GM10847 (cell line): ENCODE data around the gene MPHOSPH8.

ENCODE experiments used
- POLR2A ChIP-seq: IDR thresholded peaks from 2 replicates; pipeline ENCODE4 v1.6.1; 2011; ENCODE audit not compliant: insufficient read length; ENCODE audit errors: extremely low read depth

The MPHOSPH8 gene

DNA sequence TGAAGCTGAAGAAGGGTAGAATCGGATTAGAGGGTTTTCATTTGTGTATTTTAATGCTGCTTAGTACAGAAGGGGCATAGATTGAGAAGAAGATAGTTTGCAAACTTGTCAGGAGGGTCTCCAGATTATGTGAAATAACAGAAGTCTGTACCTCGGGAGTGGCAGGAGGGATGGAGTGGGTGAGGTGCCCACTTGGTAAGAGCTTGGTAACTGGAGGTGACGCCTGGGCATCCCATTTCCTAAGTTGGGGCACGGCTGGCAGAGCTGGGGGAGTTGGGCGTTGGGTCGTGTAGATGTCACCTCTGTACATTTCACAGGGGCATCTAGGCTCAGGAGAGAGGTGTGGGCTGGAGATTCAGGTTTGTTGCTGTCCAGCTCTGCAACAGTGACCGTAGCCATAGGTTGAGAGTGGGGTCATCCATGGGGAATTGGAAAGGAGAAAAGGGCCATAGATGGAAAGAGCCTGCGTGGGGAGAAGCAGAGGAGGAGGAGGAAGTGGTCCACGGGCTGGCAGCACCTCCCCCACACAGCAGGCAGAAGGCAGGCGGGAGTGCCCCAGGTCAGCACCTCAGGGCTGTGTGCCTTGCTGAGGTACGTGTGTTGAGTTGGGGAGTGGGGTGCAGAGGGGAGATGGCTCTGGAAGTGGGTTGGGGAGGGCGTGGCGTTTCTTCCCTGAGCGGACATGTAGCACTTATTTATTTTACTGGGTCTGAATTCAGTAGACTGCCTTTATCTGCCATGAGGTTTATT is 31.2 kb downstream of the MPHOSPH8 start:
- peak; percentile 13 for TF ChIP-seq POLR2A

DNA sequence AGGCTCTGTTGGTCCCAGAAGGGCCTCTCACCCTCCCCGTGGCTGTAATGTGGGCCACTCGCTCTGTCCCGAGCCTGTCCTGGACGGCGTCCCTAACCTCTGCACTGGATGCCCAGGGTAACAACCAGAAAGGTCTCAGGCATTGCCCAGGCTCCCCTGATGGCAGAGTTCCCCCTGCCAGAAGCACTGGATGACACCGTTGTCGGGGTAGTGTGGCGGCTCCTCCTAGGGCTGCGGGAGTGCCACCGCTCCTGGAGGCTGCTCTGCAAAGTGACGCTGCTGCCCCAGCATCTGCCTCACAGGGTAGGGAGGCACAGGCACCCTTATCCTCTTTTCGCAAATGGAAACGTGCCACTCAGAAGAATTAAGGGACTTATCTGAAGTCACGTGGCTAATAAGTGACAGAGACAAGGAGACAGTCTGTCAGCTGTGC is 32.0 kb downstream of the MPHOSPH8 start:
- no peak for TF ChIP-seq POLR2A

DNA sequence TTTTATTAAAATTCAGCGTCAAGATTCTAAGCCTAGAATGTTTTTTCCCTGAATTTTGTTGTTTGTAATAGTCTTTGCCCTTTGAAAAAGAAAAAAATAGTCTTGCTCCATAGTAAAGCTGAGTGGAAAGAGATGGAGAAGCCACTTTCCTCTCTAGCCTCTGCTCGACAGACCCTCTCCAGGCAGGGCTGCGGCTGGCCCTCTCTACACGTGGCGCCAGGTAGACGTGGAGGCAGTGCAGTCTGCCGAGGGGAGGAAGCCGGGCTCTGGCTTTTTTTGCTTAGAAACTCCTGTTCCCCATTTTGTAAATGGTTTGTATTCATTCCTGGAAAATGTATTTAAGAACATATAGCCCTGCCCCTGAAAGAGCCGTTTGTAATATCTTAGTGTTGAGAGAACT is 35.3 kb downstream of the MPHOSPH8 start:
- no peak for TF ChIP-seq POLR2A

DNA sequence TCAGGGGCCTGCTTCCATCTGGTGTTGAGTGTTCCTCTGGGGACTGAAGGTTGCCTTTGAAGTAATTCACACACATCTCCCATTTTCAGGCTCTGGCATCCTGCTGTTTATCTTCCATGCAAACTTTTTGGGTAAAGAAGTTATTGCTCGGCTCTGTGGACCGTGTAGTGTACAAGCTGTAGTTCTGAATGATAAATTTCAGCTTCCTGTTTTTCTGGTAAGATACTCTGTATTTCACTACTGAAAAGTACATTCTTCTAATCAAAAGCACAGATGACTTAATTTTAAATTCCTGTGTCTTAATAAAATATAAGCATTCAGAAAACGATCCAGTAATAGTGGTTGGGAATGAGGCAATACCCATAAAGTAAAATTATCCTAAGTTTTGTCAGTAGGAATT is 36.7 kb downstream of the MPHOSPH8 start:
- no peak for TF ChIP-seq POLR2A

DNA sequence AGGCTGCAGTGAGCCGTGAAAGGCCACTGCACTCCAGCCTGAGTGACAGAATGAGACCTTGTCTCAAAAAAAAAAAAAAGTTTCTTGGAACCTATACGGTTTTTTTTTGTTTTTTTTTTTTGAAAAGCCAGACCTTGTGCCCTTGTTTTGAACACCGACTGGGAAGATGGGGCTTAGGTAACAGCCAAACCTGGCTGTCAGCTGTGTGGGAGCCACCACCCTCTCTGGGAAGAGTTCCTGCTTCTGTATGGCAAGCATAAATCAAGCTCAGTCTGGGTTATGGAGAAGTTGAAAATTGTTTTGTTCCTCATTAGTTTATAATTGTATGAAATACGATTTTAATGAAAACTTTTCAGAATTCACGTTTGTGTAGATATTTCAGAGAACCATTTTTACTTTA is 39.5 kb downstream of the MPHOSPH8 start:
- TF ChIP-seq POLR2A: no peak

DNA sequence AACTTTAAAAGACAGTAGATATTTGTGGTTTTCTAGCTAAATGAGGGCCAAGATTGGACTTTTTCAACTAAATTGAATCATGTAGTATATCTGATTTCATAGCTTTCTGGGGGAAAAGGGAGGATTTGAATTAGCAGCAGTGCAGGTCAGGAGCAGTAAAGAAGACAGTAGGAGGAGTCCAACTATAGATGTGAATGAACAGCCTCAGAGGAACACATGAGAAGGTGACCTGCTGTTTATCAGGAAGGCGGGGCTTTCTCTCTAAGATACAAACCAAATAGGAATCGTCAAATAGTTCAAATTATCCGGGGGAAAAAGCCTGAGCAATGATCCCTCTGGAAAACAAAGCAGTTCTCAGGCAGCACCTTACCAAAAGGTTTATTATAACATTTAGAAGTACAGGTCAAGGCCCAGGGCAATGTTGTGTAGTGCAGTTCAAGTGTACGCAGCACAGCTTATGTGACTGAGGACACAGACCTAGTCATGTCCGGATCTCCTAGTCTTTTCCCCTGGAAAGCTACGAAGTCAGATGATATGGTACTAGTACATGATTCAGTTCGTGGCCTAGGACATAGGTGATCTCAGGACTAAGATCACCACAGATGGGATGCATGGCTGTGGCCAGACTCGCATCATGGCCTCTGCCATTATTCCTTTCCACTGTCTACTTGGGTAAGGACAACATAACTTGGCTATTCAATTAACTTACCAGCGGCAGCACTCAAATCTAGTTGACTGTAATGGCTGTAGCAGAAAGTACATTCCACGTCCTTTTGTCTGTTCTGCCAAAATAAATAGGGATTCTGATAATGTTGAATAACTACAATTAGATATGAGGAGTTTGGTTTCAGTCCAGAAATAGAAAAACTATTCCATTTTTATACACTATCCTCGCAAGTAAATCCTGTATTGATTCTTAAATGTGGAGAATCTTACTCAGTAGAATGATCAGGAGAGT is 40.3 kb downstream of the MPHOSPH8 start:
- TF ChIP-seq POLR2A: no peak

DNA sequence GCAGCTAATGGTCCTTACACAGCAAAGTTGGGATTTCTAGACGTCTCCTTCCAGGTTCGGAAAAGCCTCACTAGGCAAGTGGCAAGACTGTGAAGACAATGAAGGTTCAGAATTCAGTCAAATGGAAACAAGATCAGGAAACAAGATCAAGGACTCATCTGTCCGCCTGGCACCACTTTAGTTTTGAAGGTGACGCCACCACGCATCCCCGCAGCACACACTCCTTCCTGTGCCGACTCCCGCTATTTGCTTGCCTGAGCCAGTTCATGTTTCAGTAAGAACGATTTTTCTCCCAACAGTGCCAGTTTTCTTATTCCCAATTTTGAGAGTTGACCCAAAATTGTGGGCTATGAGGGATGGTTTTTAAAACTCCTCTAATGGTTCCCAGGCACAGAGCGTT is 41.4 kb downstream of the MPHOSPH8 start:
- no peak for TF ChIP-seq POLR2A

DNA sequence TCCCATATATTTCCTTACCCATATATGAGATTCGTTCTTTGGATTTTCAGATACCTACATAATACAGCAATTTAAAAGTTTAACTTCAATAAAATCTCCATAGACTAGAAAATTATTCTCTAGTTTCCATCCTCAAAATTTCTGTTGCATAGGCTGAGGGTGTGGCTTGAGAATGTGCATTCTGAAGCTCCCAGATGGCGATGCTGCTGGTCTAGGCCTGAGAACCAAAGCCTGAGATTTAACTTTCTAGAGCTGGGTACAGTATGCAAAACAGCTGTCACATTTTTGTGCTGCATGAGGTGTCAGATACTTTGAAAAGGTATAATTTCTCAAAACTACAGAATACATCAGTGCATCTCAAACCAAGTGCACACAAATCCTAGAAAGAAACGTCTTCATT is 42.7 kb downstream of the MPHOSPH8 start:
- TF ChIP-seq POLR2A: no peak

DNA sequence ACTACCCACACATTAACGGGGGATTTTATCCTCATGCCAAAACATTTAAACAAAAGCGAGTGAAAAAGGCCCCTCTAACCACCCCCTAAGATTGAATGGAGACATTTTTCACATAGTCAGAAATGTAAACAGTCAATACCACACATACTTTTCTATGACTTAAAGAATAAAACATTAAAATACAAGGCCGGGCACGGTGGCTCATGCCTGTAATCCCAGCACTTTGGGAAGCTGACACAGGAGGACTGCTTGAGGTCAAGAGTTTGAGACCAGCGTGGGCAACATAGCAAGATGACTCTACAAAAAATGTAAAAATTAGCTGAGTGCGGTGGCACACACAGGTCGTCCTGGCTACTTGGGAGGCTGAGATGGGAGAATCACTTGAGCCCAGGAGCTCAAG is 47.3 kb downstream of the MPHOSPH8 start:
- no peak for TF ChIP-seq POLR2A

DNA sequence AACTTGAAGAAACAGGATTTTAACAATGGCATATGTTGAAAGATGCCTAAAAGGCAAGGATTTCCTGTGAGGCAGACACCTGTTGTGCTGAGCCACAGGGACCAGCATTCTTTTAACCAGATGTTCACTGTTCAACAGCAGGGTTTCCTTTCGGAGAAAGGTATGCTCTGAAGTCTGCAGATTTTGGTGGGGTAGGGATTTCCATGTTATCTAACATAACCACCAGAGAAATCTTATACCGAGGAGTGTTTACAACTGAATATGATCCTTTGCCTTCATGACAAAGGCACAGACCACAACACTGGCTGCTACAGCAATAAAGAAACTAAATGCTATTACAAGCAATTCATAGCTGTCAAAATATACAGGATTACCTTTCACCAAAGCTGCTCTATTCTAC is 48.1 kb downstream of the MPHOSPH8 start:
- TF ChIP-seq POLR2A: no peak

DNA sequence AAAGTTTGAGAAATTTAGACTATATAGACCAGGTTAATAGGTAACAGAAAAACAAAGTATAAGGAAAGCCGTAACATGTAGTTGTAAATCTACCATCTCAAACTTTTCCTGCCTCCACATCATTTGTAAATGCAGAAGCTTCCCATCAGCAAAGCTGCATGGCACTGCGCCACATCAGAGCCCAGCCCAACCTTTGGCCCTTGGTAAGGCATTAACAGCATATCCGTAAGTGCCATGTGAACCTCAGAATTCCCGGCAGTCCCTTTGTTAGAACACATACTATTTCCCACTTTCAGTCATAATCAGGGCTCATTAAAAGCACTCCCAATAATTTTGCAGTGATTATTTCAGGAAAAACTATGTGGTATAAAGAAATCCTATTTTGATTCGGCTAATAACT is 51.6 kb downstream of the MPHOSPH8 start:
- no peak for TF ChIP-seq POLR2A

DNA sequence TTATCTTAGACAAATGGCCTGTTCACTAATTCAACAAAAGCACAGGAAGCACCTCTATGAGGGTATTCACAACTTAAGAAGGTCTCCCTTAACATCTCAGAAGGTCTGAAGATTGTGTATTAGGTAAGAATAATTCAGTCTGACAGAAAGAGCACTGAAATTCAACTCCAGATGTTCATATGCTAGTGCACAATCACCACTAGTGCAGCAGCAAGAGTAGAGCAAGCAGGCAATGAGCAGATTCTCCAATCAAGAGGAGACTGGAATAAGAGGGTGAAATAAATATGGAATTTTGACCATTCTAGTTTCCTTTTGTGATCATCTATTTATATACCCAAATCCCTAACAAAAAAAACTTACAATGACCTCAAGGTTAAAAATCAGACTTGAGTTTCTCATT is 52.0 kb downstream of the MPHOSPH8 start:
- no peak for TF ChIP-seq POLR2A

DNA sequence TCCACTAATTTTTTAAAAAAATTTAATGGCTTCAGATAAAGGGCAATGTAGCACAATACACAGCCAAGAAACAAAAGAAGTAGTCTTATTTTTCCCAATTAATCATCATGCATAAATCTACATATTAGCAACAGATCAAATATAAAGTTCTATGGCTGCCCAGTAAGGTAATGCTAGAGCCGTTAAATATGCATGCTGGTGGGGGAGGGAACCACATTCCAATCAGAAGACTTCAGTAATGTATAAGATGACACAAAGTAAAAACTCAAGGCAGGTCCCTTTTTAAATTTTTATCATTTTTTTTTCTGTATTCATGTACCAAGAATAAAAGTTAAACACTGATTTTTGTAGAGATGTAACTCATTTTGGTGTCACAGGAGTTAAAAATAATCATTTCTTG is 62.0 kb downstream of the MPHOSPH8 start:
- no peak for TF ChIP-seq POLR2A

DNA sequence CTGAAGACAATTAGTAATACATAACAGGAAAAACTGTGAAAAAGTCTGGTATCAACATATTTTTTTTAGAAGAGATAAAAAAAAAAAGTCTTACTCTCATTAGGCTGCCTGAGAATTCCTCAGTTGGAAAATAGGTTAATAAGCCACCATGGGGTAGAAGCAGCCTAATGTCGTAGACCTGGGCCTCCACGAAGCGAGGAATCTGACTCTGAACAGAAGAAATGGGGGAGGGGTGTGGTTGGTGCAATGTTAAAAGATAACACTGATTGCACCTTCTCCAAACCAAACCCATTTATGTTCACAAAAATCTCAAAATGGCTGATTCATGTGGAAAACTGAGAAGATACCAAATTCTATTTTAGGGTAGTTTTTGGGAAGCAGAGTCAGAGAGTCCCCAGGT is 62.4 kb downstream of the MPHOSPH8 start:
- TF ChIP-seq POLR2A: no peak

DNA sequence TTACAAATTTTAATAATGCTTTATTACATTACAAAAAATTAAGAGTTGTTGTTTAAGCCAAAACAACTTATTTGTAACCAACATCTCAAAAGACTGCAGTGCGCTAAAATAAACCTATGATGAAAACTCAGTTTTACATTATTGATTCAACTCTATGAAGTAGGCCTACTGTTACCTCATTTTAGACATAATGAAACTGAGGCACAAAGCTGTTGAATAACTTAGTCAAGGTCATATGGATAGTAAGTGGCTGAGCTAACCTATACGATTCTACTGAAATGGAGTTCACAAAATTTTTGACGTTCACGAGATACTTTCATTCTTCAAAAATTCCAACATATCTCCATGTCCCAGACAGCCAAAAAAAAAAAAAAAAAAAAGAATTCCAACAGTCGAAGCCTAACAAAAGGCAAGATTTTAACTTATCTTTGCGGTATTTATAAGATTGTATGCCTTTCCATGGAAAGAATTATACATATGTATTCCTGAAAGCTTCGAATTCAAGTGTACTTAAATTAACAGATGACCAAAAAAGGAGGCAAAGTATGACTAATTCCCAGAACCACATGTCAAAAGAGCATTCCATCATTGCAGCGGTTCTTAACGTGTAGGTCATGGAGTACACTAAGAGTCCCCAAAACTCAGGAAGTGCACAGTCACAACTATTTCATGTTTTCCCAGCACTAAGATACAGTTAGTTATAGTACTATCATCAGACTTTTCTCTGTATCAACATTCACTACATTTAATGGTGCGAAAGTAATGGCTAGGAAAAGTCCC is 79.9 kb downstream of the MPHOSPH8 start:
- no peak for TF ChIP-seq POLR2A
